ENCODE measurements around the gene GIGYF1. TPM values are rescaled to one million over a fixed set of nuclear protein-coding genes. Genes with fewer than 3 reads are reported as not detected.

The GIGYF1 gene
- total and polyA plus RNA-seq, 2 of the 13 experiments (the other 11 are each of a cell fraction or from before 2014, with no cell fraction given) = 7.6 to 16.1 TPM

DNA sequence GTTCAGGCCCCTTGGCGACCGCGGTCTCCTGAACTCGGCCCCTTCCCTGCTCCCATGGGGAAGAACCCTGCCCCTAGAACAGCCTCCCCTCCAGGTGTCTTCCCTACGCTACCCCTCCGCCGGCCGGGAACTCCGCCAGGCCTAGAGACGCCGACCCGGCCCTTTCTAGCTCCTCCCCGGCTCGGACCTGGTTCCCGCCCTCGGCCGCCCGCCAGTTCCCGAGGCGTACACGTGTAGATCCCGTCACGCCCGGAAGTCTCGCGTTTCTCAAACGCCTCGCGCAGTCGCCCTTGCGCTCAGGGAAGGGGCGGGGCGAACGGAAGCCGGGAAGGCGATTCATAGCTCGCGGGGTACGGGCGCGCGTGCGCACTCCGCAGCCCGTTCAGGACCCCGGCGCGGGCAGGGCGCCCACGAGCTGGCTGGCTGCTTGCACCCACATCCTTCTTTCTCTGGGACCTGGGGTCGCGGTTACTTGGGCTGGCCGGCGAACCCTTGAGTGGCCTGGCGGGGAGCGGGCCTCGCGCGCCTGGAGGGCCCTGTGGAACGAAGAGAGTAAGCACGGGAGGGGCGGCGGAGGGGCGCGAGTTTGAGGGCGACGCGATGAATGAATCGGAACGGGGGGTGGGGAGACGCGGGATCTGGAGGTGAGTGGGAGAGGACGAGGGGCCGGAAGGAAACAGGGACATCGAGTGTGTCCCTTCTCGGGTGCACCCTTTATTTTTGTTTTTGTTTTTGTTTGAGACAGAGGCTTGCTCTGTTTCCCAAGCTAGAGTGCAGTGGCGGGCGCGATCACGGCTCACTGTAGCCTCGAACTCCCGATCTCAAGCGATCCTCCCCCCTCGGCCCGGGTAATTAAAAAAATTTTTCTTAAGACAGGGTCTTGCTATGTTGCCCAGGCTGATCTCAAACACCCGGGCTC lies 12.0 kb upstream of the GIGYF1 start, which contains the start of gene POP7 (continued):
- TF ChIP-seq ZNF770 (CRISPR knock-in tag; IDR thresholded peaks at IDR 0.05) = peak; percentile 7; the same call in 1 of the 2 replicates
- TF ChIP-seq REL (CRISPR knock-in tag; conservative IDR thresholded peaks at IDR 0.05) = no peak
- no peak for TF ChIP-seq ZBTB37 (CRISPR knock-in tag; IDR thresholded peaks at IDR 0.05)
- no peak; the same call in 1 of the 2 replicates for TF ChIP-seq GLI4 (CRISPR knock-in tag; IDR thresholded peaks at IDR 0.05; ENCODE audit: borderline replicate concordance)
- TF ChIP-seq NONO (IDR thresholded peaks at IDR 0.05) = no peak
- TF ChIP-seq NONO (CRISPR knock-in tag; conservative IDR thresholded peaks at IDR 0.05) = peak; percentile 84
- no peak for TF ChIP-seq POLR2AphosphoS2 (IDR thresholded peaks at IDR 0.05; ENCODE audit: low read depth, low read length)
- TF ChIP-seq ETV5 (CRISPR knock-in tag; IDR thresholded peaks at IDR 0.05; ENCODE audit: borderline replicate concordance) = peak; percentile 55; the same call in 1 of the 2 replicates
- no peak for TF ChIP-seq HNF4G (IDR thresholded peaks at IDR 0.05; ENCODE audit: borderline replicate concordance, low read depth, low read length)
- no peak for TF ChIP-seq HNF4G (CRISPR knock-in tag; IDR thresholded peaks at IDR 0.05; ENCODE audit: borderline replicate concordance, low read depth)
- TF ChIP-seq NFIC (IDR thresholded peaks at IDR 0.05; ENCODE audit: low read length) = no peak
- TF ChIP-seq MTF1 (CRISPR knock-in tag; IDR thresholded peaks at IDR 0.05) = no peak
- no peak for TF ChIP-seq HMGA1 (CRISPR knock-in tag; conservative IDR thresholded peaks at IDR 0.05)
- no peak for TF ChIP-seq IKZF4 (CRISPR knock-in tag; IDR thresholded peaks at IDR 0.05; ENCODE audit: borderline replicate concordance, low read depth, not compliant biosample characterization)
- peak; percentile 64; the same call in 1 of the 2 replicates for TF ChIP-seq ZNF234 (CRISPR knock-in tag; conservative IDR thresholded peaks at IDR 0.05)
- no peak for TF ChIP-seq SP140L (CRISPR knock-in tag; IDR thresholded peaks at IDR 0.05; ENCODE audit: borderline replicate concordance)
- peak; percentile 68; the same call in 1 of the 2 replicates for TF ChIP-seq MEF2D (CRISPR knock-in tag; IDR thresholded peaks at IDR 0.05)
- no peak for TF ChIP-seq ZNF329 (CRISPR knock-in tag; IDR thresholded peaks at IDR 0.05; ENCODE audit: low read depth)
- peak; percentile 93 for TF ChIP-seq DR1 (CRISPR knock-in tag; IDR thresholded peaks at IDR 0.05)
- no peak for TF ChIP-seq ZKSCAN1 (IDR thresholded peaks at IDR 0.05; ENCODE audit: low read length)
- TF ChIP-seq ZNF619 (CRISPR knock-in tag; IDR thresholded peaks at IDR 0.05) = no peak; the same call in 1 of the 2 replicates
- TF ChIP-seq, protein P1, sequence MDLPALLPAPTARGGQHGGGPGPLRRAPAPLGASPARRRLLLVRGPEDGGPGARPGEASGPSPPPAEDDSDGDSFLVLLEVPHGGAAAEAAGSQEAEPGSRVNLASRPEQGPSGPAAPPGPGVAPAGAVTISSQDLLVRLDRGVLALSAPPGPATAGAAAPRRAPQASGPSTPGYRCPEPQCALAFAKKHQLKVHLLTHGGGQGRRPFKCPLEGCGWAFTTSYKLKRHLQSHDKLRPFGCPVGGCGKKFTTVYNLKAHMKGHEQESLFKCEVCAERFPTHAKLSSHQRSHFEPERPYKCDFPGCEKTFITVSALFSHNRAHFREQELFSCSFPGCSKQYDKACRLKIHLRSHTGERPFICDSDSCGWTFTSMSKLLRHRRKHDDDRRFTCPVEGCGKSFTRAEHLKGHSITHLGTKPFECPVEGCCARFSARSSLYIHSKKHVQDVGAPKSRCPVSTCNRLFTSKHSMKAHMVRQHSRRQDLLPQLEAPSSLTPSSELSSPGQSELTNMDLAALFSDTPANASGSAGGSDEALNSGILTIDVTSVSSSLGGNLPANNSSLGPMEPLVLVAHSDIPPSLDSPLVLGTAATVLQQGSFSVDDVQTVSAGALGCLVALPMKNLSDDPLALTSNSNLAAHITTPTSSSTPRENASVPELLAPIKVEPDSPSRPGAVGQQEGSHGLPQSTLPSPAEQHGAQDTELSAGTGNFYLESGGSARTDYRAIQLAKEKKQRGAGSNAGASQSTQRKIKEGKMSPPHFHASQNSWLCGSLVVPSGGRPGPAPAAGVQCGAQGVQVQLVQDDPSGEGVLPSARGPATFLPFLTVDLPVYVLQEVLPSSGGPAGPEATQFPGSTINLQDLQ (CRISPR knock-in tag; IDR thresholded peaks at IDR 0.05) = 0 out of 2 replicates have a peak, but pooled peaks have one; percentile 73
- no peak for TF ChIP-seq CCAR2 (optimal IDR thresholded peaks at IDR 0.05; ENCODE audit: low read depth, low read length)
- no peak; the same call in none of the 2 replicates for TF ChIP-seq DNMT1 (CRISPR knock-in tag; IDR thresholded peaks at IDR 0.05)

All from HepG2 (cell line).